ENCODE results near the gene SDCCAG8.

DNA sequence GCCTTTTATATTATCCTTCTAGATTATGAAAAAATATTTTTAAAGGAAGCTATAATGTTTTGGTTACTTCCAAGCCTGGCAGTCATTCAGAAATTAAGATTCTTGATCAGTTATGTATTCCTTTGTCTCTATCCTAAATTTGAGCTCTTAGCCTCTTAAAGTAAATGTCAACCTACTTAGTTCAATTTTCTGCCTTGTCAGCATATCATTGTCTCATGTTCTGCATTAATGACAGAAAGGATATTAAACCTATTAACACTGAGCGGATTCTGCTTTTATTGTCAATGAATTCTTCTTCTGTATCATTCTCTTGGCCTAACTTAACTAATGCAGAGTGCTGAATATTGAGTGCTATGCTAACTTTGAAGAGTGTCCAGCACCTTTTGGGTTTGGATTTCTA, 56.0 kb downstream of the SDCCAG8 start:
- no peak for TF ChIP-seq GATA3 (IDR thresholded peaks at IDR 0.05; ENCODE audit: low read depth, low read length)
- no peak for TF ChIP-seq GATA2 (IDR thresholded peaks at IDR 0.05; ENCODE audit: low read depth, low read length)

All from SH-SY5Y (cell line).